Measurements from ENCODE around the gene FBXO2. TPM values are rescaled to one million over a fixed set of nuclear protein-coding genes. Genes with fewer than 3 reads are reported as not detected.

The FBXO2 gene
- total RNA-seq = 1 to 10 TPM; 1.3 to 2.2 TPM
- 3.4 to 5.1 reads per million in 2 donors for total RNA-seq

DNA sequence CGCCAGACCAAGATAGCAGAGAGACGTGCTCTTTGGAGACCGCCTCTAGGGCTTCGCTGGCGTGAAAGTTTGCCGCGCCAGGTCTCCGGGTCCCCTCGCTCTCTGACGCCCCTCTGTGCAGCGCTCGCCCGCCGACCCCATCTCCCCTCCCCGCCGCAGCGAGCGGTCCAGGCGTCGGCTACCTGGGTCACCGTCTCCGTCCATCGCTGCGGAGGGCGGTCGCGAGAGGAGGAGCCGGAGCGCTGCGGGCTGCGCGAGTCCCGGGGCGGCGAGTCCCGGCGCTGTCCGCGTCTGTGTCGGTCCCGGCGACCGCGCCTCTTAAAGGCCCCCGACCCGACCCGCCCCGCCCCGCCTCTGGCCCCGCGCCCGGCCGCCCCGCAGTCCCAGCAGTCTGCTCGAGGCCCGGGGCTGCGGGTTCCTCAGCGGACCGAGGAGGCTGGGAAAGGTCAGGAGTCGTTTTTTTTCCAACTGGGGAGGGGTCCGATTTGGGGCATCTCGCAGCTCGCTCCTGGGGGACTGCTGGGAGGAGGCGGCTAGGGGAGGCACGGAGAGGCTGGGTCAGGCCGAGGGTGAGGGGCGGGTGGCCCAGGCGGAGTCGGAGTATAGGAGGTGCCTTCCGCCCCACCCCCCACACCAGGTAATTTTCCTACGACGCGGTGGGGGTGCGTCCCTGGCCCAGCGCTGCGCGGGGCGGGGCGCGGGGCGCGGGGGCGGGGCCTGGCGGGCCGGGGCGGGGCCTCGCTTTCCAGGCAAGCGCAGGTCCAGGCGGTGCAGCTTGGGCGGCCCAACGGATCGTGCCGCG is at the start of gene FBXO2, which contains the start of gene FBXO44:
Gene FBXO2, minus strand, starts transcription at position 293 of the 802 bp plus-strand sequence. Its CDS starts 89 bp downstream, at position 204.
Gene FBXO44, plus strand, starts transcription at position 741 of the 802 bp plus-strand sequence. CDS start 959 bp downstream, outside the sequence.
- ATAC-seq = peak; percentile 81
- peak; percentile 35 to 67 (median 62) for DNase-seq
- Mint-ChIP-seq H3K4me1 (peaks cover 18% of the 10 kb centered on the region), H3K27me3 (no peaks in the 10 kb centered on the region), H3K27ac (peak within 1 kb of the TSS; percentile 45), H3K4me3 (peak within 1 kb of the TSS; percentile 83), H3K36me3 (ENCODE audit: low read depth) (no peaks in the 10 kb centered on the region)
- no peaks in the 10 kb centered on the region for H3K9me3 ChIP-seq (ENCODE audit: control insufficient read depth, low read length, poor library complexity, severe bottlenecking)

DNA sequence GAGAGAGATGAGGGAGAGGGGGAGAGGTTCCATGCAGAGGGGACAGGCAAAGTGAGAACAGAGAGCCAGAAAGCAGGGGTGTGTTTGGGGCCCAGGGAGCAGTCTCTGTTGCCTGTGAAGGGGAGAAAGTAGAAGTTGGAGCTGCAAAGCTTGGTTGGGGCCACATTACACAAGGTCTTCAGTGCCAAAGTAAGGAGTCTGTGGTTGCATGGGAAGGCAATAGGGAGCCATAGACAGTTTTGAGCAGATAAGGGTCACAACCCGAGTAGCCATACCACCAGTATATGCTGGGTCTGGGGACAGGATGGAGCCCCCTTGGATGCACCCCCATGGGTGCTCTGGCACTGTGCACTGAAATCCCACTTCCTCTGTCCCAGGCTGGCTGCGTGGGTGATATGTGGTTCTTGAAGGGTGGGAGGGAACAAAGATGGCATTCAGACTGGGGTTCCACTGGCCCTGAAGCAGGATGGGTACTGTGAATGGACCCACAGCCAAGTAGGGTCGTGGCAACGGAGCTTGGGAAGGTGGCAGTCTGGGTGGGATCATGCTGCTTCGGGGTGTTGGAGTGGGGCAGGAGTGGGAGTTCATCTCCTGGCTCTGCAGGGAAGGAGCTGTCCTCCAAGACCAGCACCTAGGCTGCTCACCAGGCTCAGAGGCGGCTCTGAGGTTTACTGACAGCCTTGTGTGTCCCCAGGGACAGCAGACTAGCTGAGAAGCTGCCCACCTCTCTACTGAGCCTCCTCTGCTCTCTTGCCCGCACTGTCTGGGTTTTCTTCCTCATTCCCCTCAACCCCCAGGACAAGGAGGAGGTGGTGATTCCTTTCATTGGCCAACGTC is 49.3 kb upstream of the FBXO2 start:
- Mint-ChIP-seq H3K36me3 (ENCODE audit: low read depth) (no peaks in the 10 kb centered on the region), H3K4me3 (no peak overlapping the region), H3K27me3 (peaks cover 15% of the 10 kb centered on the region), H3K4me1 (no peaks in the 10 kb centered on the region), H3K27ac (no peak overlapping the region)
- H3K9me3 ChIP-seq (ENCODE audit: control insufficient read depth, low read length, poor library complexity, severe bottlenecking) = no peaks in the 10 kb centered on the region
- DNase-seq (no peak), ATAC-seq (no peak)

GRCh38 chr1:11701981-11702803 is 48.0 kb upstream of the FBXO2 start:
- no peak overlapping the region for H3K27ac Mint-ChIP-seq
- peaks cover 15% of the 10 kb centered on the region for H3K27me3 Mint-ChIP-seq
- no peaks in the 10 kb centered on the region for H3K36me3 Mint-ChIP-seq (ENCODE audit: low read depth)
- no peak overlapping the region for H3K4me3 Mint-ChIP-seq
- no peak for ATAC-seq
- no peaks in the 10 kb centered on the region for H3K4me1 Mint-ChIP-seq
- no peaks in the 10 kb centered on the region for H3K9me3 ChIP-seq (ENCODE audit: control insufficient read depth, low read length, poor library complexity, severe bottlenecking)
- no peak for DNase-seq

DNA sequence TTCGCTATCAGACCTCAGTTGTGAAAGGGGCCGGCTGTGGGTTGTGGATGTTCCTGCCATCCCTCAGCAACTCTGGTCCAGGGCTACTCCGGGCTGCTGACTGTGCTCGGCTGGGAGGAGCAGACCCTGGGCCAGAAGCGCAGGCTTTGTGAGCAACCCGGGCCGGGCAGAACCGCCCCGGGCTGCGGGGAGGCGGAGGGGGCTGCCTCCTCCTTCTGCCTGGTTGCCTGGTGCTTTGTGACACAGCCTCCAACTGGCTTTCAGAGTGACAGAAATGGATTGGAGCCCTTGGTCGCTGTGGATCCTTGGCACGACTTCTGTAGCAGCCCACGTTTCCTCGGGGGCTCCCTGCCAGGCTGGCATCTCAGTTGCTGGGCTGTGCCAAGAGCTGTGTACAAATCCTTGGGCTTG is 47.3 kb upstream of the FBXO2 start:
- no peak overlapping the region for H3K27ac Mint-ChIP-seq
- peaks cover 15% of the 10 kb centered on the region for H3K27me3 Mint-ChIP-seq
- no peaks in the 10 kb centered on the region for H3K36me3 Mint-ChIP-seq (ENCODE audit: low read depth)
- ATAC-seq = no peak
- no peak for DNase-seq
- no peaks in the 10 kb centered on the region for H3K4me1 Mint-ChIP-seq
- no peak overlapping the region for H3K4me3 Mint-ChIP-seq
- no peaks in the 10 kb centered on the region for H3K9me3 ChIP-seq (ENCODE audit: control insufficient read depth, low read length, poor library complexity, severe bottlenecking)

DNA sequence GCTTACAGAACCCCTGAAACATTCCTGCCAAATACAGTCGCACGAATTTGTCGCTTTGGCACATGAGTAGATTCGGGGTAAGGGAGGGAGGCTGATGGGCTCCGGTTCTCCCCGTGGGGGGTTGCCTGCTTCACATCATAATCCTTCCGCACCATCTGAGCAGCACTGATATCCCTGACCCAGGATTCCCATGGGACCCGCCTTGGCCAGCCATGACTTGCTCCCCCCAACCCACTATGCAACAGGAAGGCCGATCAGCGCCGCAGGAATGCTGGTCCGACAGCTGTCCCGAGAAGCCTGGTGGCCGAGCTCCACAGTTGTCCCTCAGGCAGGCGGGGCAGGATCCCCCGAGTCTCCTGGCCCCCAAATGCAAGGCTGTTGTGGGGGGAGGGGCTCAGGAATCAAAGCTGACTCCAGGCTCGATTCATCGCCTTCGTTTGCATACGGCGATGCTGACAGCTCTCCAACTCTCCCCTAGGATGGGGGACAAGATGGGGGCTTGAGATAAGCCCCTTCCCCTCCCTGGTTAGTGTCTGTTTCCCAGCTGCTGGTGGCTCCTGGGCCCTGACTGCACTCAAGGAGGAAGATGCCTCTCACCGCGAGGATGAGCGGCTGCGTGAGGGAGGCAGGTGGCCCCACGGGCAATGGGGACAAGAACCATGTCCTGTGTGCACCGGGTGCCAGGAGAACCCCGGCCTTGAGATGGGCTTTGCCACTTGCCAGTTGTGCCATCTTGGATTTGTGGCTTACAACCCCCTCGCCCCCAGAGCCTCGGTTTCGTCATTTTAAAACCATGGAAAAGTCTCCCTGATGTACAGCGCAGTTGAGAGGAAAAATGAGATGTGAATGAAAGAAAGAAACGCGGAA is 46.6 kb upstream of the FBXO2 start:
- no peak for DNase-seq
- Mint-ChIP-seq H3K4me1 (no peaks in the 10 kb centered on the region), H3K27me3 (peaks cover 13% of the 10 kb centered on the region), H3K36me3 (ENCODE audit: low read depth) (no peaks in the 10 kb centered on the region), H3K27ac (no peak overlapping the region), H3K4me3 (no peak overlapping the region)
- no peaks in the 10 kb centered on the region for H3K9me3 ChIP-seq (ENCODE audit: control insufficient read depth, low read length, poor library complexity, severe bottlenecking)
- ATAC-seq = no peak

GRCh38 chr1:11697893-11698210 is 43.6 kb upstream of the FBXO2 start:
- Mint-ChIP-seq H3K27ac (no peak overlapping the region), H3K27me3 (peaks cover 19% of the 10 kb centered on the region), H3K4me3 (no peak overlapping the region), H3K4me1 (peaks cover 8% of the 10 kb centered on the region), H3K36me3 (ENCODE audit: low read depth) (peaks cover 5% of the 10 kb centered on the region)
- H3K9me3 ChIP-seq (ENCODE audit: control insufficient read depth, low read length, poor library complexity, severe bottlenecking) = no peaks in the 10 kb centered on the region
- ATAC-seq (no peak), DNase-seq (no peak)

- Mint-ChIP-seq H3K4me1 (peaks cover 11% of the 10 kb centered on the region), H3K27ac (no peak overlapping the region), H3K4me3 (no peak overlapping the region), H3K27me3 (peaks cover 24% of the 10 kb centered on the region), H3K36me3 (ENCODE audit: low read depth) (peaks cover 5% of the 10 kb centered on the region)
- DNase-seq (no peak), ATAC-seq (no peak)
- H3K9me3 ChIP-seq (ENCODE audit: control insufficient read depth, low read length, poor library complexity, severe bottlenecking) = no peaks in the 10 kb centered on the region
Observed at GRCh38 chr1:11697188-11697892, 43.1 kb upstream of the FBXO2 start.

DNA sequence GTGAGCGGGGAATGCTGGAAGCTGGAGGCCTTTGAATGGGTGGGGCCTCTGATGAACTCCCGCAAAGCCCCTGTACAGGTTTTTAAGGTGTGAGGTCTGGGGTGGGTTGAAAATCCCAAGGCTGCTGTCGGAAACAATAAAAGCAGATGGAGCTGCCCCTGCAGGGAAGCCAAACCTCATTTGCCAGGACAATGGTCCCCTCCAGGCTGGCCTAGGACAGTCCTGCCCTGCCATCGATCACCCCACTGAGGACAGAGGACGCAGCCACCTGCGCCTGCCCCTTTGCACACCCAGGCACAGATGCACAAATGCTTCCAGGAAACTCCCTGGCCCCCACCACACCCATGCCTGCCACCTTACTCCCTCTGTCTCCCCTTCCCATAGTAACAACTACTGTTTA is 41.6 kb upstream of the FBXO2 start:
- ATAC-seq (no peak), DNase-seq (no peak)
- H3K36me3 Mint-ChIP-seq (ENCODE audit: low read depth) = peaks cover 8% of the 10 kb centered on the region
- H3K4me1 Mint-ChIP-seq = peaks cover 14% of the 10 kb centered on the region
- no peaks in the 10 kb centered on the region for H3K9me3 ChIP-seq (ENCODE audit: control insufficient read depth, low read length, poor library complexity, severe bottlenecking)
- no peak overlapping the region for H3K27ac Mint-ChIP-seq
- H3K27me3 Mint-ChIP-seq = peaks cover 24% of the 10 kb centered on the region
- no peak overlapping the region for H3K4me3 Mint-ChIP-seq

- no peak for ATAC-seq
- Mint-ChIP-seq H3K27me3 (peaks cover 37% of the 10 kb centered on the region), H3K27ac (no peak overlapping the region), H3K4me1 (peaks cover 23% of the 10 kb centered on the region), H3K4me3 (peak overlapping the region; percentile 74), H3K36me3 (ENCODE audit: low read depth) (peaks cover 14% of the 10 kb centered on the region)
- no peak for DNase-seq
- H3K9me3 ChIP-seq (ENCODE audit: control insufficient read depth, low read length, poor library complexity, severe bottlenecking) = no peaks in the 10 kb centered on the region
Observed at GRCh38 chr1:11693917-11694316, 39.7 kb upstream of the FBXO2 start.

GRCh38 chr1:11693024-11693590 is 38.9 kb upstream of the FBXO2 start:
- H3K9me3 ChIP-seq (ENCODE audit: control insufficient read depth, low read length, poor library complexity, severe bottlenecking) = no peaks in the 10 kb centered on the region
- DNase-seq (no peak), ATAC-seq (peak; percentile 59)
- Mint-ChIP-seq H3K27ac (no peak overlapping the region), H3K4me1 (peaks cover 23% of the 10 kb centered on the region), H3K27me3 (peaks cover 44% of the 10 kb centered on the region), H3K36me3 (ENCODE audit: low read depth) (peaks cover 14% of the 10 kb centered on the region), H3K4me3 (peak overlapping the region; percentile 89)

- no peak for ATAC-seq
- Mint-ChIP-seq H3K4me1 (peaks cover 23% of the 10 kb centered on the region), H3K4me3 (peak overlapping the region; percentile 89), H3K27me3 (peaks cover 51% of the 10 kb centered on the region), H3K27ac (no peak overlapping the region), H3K36me3 (ENCODE audit: low read depth) (peaks cover 14% of the 10 kb centered on the region)
- no peaks in the 10 kb centered on the region for H3K9me3 ChIP-seq (ENCODE audit: control insufficient read depth, low read length, poor library complexity, severe bottlenecking)
- no peak for DNase-seq
Observed at GRCh38 chr1:11691928-11692711, 37.9 kb upstream of the FBXO2 start.
